Ishikawa (cell line): ENCODE data around the gene DRC3.

Experiments
- CREB1 ChIP-seq: IDR thresholded peaks from 2 replicates; pipeline ENCODE4 v1.6.1; 2012; ENCODE audit warnings: low read depth
- EGR1 ChIP-seq: IDR thresholded peaks from 2 replicates; pipeline ENCODE4 v1.6.1; 2012
- RAD21 ChIP-seq: IDR thresholded peaks from 2 replicates; pipeline ENCODE4 v1.6.1; 2012; ENCODE audit warnings: low read depth
- TAF1 ChIP-seq: IDR thresholded peaks from 2 replicates; pipeline ENCODE4 v1.6.1; 2012; ENCODE audit warnings: low read depth, mild to moderate bottlenecking
- TCF12 ChIP-seq: IDR thresholded peaks from 2 replicates; pipeline ENCODE4 v1.6.1; 2012; ENCODE audit warnings: low read depth
- YY1 ChIP-seq: IDR thresholded peaks from 2 replicates; pipeline ENCODE4 v1.6.1; 2012; ENCODE audit warnings: low read depth
- ZBTB7A ChIP-seq: IDR thresholded peaks from 2 replicates; pipeline ENCODE4 v1.6.1; 2012; ENCODE audit warnings: low read depth
- TF ChIP-seq, protein P1 (sequence below): IDR thresholded peaks from 2 replicates; pipeline ENCODE4 v1.6.1; 2012; ENCODE audit warnings: low read depth, mild to moderate bottlenecking
- TF ChIP-seq, protein P2 (sequence below): IDR thresholded peaks from 2 replicates; pipeline ENCODE4 v1.6.1; 2012

DNA sequence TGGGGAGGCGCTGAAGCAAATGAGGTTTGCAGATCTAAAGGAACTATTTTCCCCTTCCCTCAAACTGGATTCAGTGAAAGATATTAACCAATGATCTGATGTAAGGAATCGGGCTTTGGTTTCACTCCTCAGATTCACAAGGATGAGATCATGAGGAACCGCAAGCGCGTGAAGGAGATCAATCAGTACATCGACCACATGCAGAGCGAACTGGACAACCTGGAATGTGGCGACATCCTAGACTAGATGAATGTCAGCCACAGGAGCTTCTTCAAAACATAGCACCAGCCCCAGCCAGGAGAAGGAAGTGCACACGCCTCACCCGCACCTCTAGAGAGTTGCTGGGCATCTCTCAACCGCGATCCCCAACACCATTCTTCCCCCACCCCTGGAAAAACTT, 43.8 kb downstream of the DRC3 start:
- TF ChIP-seq EGR1 (no peak), ZBTB7A (no peak), CREB1 (no peak), RAD21 (no peak), TCF12 (no peak), TAF1 (no peak), YY1 (no peak)
- TF ChIP-seq, protein P1, sequence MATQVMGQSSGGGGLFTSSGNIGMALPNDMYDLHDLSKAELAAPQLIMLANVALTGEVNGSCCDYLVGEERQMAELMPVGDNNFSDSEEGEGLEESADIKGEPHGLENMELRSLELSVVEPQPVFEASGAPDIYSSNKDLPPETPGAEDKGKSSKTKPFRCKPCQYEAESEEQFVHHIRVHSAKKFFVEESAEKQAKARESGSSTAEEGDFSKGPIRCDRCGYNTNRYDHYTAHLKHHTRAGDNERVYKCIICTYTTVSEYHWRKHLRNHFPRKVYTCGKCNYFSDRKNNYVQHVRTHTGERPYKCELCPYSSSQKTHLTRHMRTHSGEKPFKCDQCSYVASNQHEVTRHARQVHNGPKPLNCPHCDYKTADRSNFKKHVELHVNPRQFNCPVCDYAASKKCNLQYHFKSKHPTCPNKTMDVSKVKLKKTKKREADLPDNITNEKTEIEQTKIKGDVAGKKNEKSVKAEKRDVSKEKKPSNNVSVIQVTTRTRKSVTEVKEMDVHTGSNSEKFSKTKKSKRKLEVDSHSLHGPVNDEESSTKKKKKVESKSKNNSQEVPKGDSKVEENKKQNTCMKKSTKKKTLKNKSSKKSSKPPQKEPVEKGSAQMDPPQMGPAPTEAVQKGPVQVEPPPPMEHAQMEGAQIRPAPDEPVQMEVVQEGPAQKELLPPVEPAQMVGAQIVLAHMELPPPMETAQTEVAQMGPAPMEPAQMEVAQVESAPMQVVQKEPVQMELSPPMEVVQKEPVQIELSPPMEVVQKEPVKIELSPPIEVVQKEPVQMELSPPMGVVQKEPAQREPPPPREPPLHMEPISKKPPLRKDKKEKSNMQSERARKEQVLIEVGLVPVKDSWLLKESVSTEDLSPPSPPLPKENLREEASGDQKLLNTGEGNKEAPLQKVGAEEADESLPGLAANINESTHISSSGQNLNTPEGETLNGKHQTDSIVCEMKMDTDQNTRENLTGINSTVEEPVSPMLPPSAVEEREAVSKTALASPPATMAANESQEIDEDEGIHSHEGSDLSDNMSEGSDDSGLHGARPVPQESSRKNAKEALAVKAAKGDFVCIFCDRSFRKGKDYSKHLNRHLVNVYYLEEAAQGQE = no peak
- TF ChIP-seq, protein P2, sequence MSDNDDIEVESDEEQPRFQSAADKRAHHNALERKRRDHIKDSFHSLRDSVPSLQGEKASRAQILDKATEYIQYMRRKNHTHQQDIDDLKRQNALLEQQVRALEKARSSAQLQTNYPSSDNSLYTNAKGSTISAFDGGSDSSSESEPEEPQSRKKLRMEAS = no peak
